Right atrium auricular region (tissue), 2 donors: ENCODE measurements around the gene DYRK1B. TPM values are rescaled to one million over a fixed set of nuclear protein-coding genes. Genes with fewer than 3 reads are reported as not detected.

Experiments
- DNase-seq: peaks from one replicate; pipeline ENCODE4 v3.0.0-alpha.2; 2019; ENCODE audit warnings: low spot score
- H3K27ac ChIP-seq, 2 donors: fragments of 200-600 bp; sonication (generic); 1 replicate in 1 of 2; 2 replicates in 1 of 2; pipeline ENCODE4 v1.5.1; 2016 to 2019
- H3K27me3 ChIP-seq, 2 donors: fragments of 200-600 bp; sonication (generic); one replicate each; pipeline versions ENCODE4 v1.5.1 to v1.6.0; 2017 to 2019
- H3K36me3 ChIP-seq: fragments of 200-600 bp; sonication (generic); one replicate; pipeline ENCODE4 v1.5.1; 2016
- H3K4me1 ChIP-seq, 2 donors: fragments of 200-600 bp; sonication (generic); one replicate each; pipeline versions ENCODE4 v1.5.1 to v1.6.0; 2017 to 2019
- H3K4me3 ChIP-seq, 2 donors: fragments of 200-600 bp; sonication (generic); 1 replicate in 1 of 2; 2 replicates in 1 of 2; pipeline ENCODE4 v1.5.1; 2017 to 2019; ENCODE audit warnings: mild to moderate bottlenecking in 1 of 2, moderate library complexity in 1 of 2
- H3K9me3 ChIP-seq, 2 donors: fragments of 200-600 bp; sonication (generic); one replicate each; pipeline ENCODE4 v1.5.1; 2019
- total RNA-seq, 2 donors: library from RNA; depleted of rRNA; stranded (reverse); fragments of >200 nt; gene quantifications; one replicate each; pipeline ENCODE4 v1.1.0, GENCODE V29; 2016
- TF ChIP-seq, protein P1 (sequence below), 2 donors: fragments of 200-600 bp; sonication (generic); IDR thresholded peaks; one replicate each; pipeline ENCODE4 v1.5.1; 2019; ENCODE audit warnings: antibody characterized with exemption in 2 of 2

DYRK1B gene
- total RNA-seq, 2 donors from 2014 or later = 11.1 to 14.5 TPM

DNA sequence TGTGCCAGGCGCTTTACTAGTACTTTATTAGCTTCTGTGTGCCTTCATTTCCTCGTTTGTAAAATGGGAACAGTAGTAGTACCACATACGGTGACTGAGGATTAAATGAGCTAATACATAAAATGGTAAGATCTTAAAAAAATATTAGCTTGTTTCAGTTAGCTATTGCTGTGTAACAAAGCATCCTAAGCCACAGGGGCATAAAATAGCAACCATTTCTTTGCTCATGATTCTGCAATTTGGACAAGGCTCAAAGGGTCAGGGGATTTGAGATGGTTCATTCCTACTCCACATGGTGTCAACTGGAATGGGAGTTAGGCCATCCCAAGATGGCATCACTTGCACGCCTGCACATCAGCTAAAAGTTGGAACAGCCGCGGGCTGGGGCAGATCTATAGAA lies 13.3 kb downstream of the DYRK1B start:
- H3K4me3 ChIP-seq = no peak overlapping the region
- DNase-seq = no peak
- no peaks in the 10 kb centered on the region for H3K9me3 ChIP-seq
- peaks cover 0 to 16% of the 10 kb centered on the region in 2 donors for H3K4me1 ChIP-seq
- H3K27ac ChIP-seq = no peak overlapping the region
- peaks cover 4% of the 10 kb centered on the region for H3K36me3 ChIP-seq
- no peaks in the 10 kb centered on the region for H3K27me3 ChIP-seq
- TF ChIP-seq, protein P1, sequence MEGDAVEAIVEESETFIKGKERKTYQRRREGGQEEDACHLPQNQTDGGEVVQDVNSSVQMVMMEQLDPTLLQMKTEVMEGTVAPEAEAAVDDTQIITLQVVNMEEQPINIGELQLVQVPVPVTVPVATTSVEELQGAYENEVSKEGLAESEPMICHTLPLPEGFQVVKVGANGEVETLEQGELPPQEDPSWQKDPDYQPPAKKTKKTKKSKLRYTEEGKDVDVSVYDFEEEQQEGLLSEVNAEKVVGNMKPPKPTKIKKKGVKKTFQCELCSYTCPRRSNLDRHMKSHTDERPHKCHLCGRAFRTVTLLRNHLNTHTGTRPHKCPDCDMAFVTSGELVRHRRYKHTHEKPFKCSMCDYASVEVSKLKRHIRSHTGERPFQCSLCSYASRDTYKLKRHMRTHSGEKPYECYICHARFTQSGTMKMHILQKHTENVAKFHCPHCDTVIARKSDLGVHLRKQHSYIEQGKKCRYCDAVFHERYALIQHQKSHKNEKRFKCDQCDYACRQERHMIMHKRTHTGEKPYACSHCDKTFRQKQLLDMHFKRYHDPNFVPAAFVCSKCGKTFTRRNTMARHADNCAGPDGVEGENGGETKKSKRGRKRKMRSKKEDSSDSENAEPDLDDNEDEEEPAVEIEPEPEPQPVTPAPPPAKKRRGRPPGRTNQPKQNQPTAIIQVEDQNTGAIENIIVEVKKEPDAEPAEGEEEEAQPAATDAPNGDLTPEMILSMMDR (IDR thresholded peaks at IDR 0.05) = no peak

GRCh38 chr19:39819786-39820185 lies 14.2 kb downstream of the DYRK1B start:
- TF ChIP-seq, protein P1 (IDR thresholded peaks at IDR 0.05) = no peak
- Histone ChIP-seq H3K27ac (no peak overlapping the region), H3K4me1 (peaks cover 0 to 10% of the 10 kb centered on the region in 2 donors), H3K4me3 (no peak overlapping the region), H3K27me3 (no peaks in the 10 kb centered on the region), H3K36me3 (no peaks in the 10 kb centered on the region), H3K9me3 (no peaks in the 10 kb centered on the region)
- no peak for DNase-seq

- TF ChIP-seq, protein P1 (IDR thresholded peaks at IDR 0.05) = no peak
Measured at GRCh38 chr19:39818626-39819097, 15.3 kb downstream of the DYRK1B start.

DNA sequence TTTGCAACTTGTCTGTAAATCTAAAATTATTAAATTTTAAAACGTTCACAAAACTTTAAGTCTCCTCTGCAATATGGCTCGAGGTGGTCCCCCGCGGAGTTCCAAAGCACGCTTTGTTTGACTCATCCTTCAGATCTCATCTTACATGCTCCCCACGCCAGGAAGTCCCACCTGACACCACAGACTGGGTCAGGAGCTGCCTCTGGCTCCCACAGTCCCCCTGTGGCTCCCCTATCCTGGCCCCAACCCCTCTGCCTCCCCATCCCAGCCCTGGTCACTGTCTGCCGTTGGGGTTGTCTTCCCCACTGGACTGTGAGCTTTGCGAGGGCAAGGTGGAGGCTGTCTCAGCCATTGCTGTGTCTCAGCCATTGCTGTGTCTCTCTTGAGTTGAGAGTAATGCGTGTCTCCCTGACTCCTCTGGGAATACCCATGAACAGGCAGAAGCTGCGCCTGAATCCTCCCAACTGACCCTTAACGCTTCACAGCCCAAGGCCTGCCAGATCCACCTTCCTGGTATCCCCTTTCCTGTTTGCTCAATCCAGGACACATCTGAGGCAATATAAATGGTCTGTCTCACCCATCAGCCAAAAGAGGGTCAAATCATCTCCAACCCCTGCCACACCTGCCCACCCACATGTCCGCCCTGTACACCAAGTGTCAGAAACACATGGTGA lies 15.9 kb downstream of the DYRK1B start:
- no peak overlapping the region for H3K27ac ChIP-seq
- TF ChIP-seq, protein P1 (IDR thresholded peaks at IDR 0.05) = no peak
- H3K4me1 ChIP-seq = no peaks in the 10 kb centered on the region
- DNase-seq = no peak
- H3K4me3 ChIP-seq = no peak overlapping the region
- no peaks in the 10 kb centered on the region for H3K27me3 ChIP-seq
- H3K36me3 ChIP-seq = no peaks in the 10 kb centered on the region
- H3K9me3 ChIP-seq = no peaks in the 10 kb centered on the region

More at GRCh38 chr19:39818626-39819097, 15.3 kb downstream of the DYRK1B start:
- Histone ChIP-seq H3K4me1 (peaks cover 0 to 3% of the 10 kb centered on the region in 2 donors), H3K36me3 (no peaks in the 10 kb centered on the region), H3K9me3 (no peaks in the 10 kb centered on the region), H3K27ac (no peak overlapping the region), H3K4me3 (no peak overlapping the region), H3K27me3 (no peaks in the 10 kb centered on the region)
- no peak for DNase-seq

GRCh38 chr19:39816287-39817048 lies 17.5 kb downstream of the DYRK1B start:
- Histone ChIP-seq H3K4me3 (no peak overlapping the region), H3K27me3 (no peaks in the 10 kb centered on the region), H3K36me3 (no peaks in the 10 kb centered on the region), H3K27ac (peak overlapping the region; percentile 49 to 61), H3K4me1 (no peaks in the 10 kb centered on the region), H3K9me3 (no peaks in the 10 kb centered on the region)
- TF ChIP-seq, protein P1 (IDR thresholded peaks at IDR 0.05) = no peak
- DNase-seq = no peak
